GM10248 (cell line): ENCODE measurements around the gene TXLNB.
A peak's percentile ranks its signal among the peaks of the same experiment; 100 is the strongest.

ENCODE experiments used
- CTCF ChIA-PET: fragments of 300-600 bp; sonication (Branson Sonifier 250); formaldehyde crosslinking; extraction: SDS; loops from one replicate; lab custom pipeline; 2021; ENCODE audit warnings: antibody characterized with exemption; lab: Yijun Ruan, JAX
- POLR2A ChIA-PET: fragments of 350-650 bp; sonication (Branson Sonifier 250); formaldehyde crosslinking; extraction: SDS; loops from one replicate; lab custom pipeline; 2020; ENCODE audit warnings: antibody characterized with exemption; lab: Yijun Ruan, JAX
- DNase-seq: peaks from one replicate; pipeline ENCODE4 v3.0.0; 2012; ENCODE audit errors: extremely low spot score
- CTCF ChIP-seq: IDR thresholded peaks from 2 replicates; pipeline ENCODE4 v1.5.1; 2012; ENCODE audit warnings: mild to moderate bottlenecking, low read depth; ENCODE audit errors: extremely low read depth, missing control alignments, control extremely low read depth

TXLNB gene

GRCh38 chr6:139325686-139326085, 33.9 kb upstream of the TXLNB start:
- DNase-seq, result no peak
- TF ChIP-seq CTCF, result no peak
- ChIA-PET POLR2A (interaction anchor here (1.1 kb wide), 1 partner anchor 49 kb away, joined by 5 read pairs; the partner anchor contains the start of gene CITED2), CTCF (interaction anchor here (0.9 to 3.6 kb wide), 4 partner anchors 11 to 95 kb away, joined by 3 to 17 read pairs (median 4); no protein-coding TSS in a partner anchor)

GRCh38 chr6:139325125-139325524, 33.3 kb upstream of the TXLNB start:
- no peak for TF ChIP-seq CTCF
- ChIA-PET CTCF (interaction anchor here (0.9 to 3.6 kb wide), 4 partner anchors 11 to 95 kb away, joined by 3 to 17 read pairs (median 4); no protein-coding TSS in a partner anchor), POLR2A (interaction anchor here (1.1 kb wide), 1 partner anchor 49 kb away, joined by 5 read pairs; the partner anchor contains the start of gene CITED2)
- peak; percentile 45 for DNase-seq

DNA sequence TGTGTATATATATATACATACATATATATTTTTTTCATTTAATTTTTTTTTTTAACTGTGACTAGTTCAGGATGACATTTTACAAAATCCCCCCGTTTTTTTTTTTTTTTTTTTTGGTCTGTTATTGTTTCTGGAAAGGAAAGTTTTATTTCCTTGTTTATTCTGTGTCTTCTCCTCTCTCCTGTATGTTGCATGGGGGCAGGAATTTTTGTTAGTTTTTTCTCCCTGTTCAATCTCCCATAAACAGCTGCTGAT, 32.4 kb upstream of the TXLNB start:
- CTCF ChIA-PET, result interaction anchor here (1.3 to 3.6 kb wide), 4 partner anchors 13 to 74 kb away, joined by 3 to 17 read pairs (median 4); no protein-coding TSS in a partner anchor
- no peak for DNase-seq
- no peak for TF ChIP-seq CTCF
- POLR2A ChIA-PET, result interaction anchor here (1.0 kb wide), 1 partner anchor 50 kb away, joined by 4 read pairs; the partner anchor contains the start of gene CITED2

DNA sequence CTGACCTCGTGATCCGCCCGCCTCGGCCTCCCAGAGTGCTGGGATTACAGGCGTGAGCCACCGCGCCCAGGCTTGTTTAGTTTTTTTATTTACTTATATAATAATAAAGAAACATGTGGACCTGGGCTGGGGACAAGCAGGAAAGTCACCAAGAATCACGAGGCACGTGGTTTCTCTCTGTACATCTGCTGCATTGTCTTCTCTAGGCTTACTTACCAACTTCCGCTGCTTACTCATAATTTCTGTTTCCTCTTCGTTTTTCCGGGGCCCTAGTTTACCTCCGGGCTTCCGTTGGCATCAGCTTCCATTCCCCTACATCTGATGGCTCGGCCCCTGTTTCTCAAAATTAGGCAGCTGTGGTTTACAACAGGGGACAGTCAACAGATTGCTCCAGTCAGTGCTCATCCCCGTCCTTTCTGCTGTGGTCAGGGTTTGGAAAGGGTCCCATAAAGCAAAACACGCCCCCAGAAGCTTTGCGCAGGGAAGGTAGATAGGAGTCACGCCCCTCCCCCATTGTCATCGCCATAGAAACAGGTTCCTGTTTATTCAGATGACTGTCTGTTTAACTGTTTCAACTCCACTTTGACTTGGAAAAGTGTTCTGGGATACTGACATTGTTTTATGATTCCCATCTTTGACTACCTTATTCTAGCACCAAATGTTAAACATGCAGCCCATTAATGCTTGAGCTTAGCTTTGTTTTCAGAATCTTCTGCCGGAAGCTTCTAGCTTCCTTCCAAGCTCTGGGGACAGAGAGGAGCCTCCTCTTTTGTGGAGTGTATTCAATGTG, 31.9 kb upstream of the TXLNB start:
- CTCF ChIA-PET, result interaction anchor here (1.3 to 3.6 kb wide), 5 partner anchors 13 to 73 kb away, joined by 3 to 17 read pairs (median 4); no protein-coding TSS in a partner anchor
- POLR2A ChIA-PET, result interaction anchor here (1.0 kb wide), 1 partner anchor 51 kb away, joined by 4 read pairs; the partner anchor contains the start of gene CITED2
- TF ChIP-seq CTCF, result no peak
- peak; percentile 31 for DNase-seq

GRCh38 chr6:139320081-139320480, 28.3 kb upstream of the TXLNB start:
- ChIA-PET CTCF (interaction anchor here (1.0 to 1.7 kb wide), 4 partner anchors 8 to 100 kb away, joined by 3 to 5 read pairs (median 4); no protein-coding TSS in a partner anchor), POLR2A (no interaction called here)
- no peak for DNase-seq
- no peak for TF ChIP-seq CTCF

DNA sequence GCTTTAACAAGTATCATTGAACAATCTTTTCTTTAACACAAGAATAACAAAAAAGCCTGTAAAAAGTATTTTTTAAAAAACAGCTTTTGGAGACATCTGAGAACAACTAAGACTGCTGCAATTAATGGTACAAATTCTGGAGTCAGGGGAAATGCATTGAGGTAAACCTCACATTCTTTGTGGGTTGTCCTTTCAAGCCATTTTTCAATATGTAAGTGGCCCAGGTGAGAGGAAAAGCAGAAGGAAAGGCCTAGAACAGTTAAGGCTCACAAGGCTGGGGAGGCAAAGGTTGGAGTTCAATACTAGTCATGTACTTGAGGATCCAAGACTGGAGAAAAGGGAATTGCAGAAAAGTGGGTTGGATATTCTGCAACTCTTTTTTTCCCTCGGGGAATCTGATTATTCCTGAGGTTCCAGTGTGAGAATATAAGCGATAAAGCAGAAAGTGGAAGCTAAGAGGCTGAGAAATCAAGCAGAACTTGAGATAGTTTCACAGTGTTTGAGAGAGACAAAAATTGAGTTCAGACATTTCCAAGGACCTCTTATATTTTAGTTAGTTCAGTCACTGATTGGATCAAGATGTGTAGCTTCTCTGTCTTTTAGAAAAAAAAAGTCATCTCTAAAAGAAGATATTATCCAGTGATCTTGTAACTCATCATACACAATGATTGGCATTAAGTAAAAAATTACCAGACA, 25.0 kb upstream of the TXLNB start:
- no peak for DNase-seq
- no peak for TF ChIP-seq CTCF
- POLR2A ChIA-PET, result interaction anchor here (0.6 kb wide), 1 partner anchor 1695 kb away, joined by 3 read pairs; no protein-coding TSS in a partner anchor
- CTCF ChIA-PET, result interaction anchor here (1.3 kb wide), 1 partner anchor 66 kb away, joined by 3 read pairs; no protein-coding TSS in a partner anchor
